Choroid plexus epithelial cell (primary cell): ENCODE data around the gene CYSRT1.

Experiments used
- DNase-seq: peaks from one replicate; pipeline ENCODE4 v3.0.0-alpha.2; 2010; ENCODE audit warnings: low read depth
- H3K4me3 ChIP-seq: 2 replicates; pipeline ENCODE4 v1.5.1; 2011; ENCODE audit warnings: low read depth, mild to moderate bottlenecking, control low read depth, low read length, moderate library complexity
- TF ChIP-seq, protein P1 (sequence below): conservative IDR thresholded peaks from 2 replicates; pipeline ENCODE4 v1.5.1; 2011; ENCODE audit warnings: low read depth, mild to moderate bottlenecking, control low read depth, inconsistent platforms, low read length, moderate library complexity

The CYSRT1 gene

DNA sequence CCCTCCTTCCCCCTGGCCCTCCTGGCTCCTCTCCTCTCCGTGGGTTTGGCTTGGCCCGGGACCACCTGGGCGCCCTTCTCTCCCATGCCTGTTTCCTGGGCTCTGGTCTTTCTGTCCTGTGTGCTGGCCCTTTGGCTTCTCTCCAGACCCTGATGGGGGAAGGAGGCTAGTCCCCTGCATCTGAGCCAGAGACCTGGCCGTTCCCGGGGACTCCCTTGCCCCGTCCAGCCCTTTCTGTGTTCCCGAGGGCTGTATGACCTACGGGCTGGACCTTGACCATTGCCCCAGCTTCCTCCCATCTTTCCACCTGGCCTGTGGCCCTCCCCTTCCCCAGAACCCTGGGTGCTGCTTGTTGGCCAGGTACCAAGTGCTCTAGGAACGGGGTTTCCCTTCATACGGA lies 38.5 kb downstream of the CYSRT1 start:
- no peak for DNase-seq
- TF ChIP-seq, protein P1, sequence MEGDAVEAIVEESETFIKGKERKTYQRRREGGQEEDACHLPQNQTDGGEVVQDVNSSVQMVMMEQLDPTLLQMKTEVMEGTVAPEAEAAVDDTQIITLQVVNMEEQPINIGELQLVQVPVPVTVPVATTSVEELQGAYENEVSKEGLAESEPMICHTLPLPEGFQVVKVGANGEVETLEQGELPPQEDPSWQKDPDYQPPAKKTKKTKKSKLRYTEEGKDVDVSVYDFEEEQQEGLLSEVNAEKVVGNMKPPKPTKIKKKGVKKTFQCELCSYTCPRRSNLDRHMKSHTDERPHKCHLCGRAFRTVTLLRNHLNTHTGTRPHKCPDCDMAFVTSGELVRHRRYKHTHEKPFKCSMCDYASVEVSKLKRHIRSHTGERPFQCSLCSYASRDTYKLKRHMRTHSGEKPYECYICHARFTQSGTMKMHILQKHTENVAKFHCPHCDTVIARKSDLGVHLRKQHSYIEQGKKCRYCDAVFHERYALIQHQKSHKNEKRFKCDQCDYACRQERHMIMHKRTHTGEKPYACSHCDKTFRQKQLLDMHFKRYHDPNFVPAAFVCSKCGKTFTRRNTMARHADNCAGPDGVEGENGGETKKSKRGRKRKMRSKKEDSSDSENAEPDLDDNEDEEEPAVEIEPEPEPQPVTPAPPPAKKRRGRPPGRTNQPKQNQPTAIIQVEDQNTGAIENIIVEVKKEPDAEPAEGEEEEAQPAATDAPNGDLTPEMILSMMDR, result no peak
- no peak overlapping the region for H3K4me3 ChIP-seq

DNA sequence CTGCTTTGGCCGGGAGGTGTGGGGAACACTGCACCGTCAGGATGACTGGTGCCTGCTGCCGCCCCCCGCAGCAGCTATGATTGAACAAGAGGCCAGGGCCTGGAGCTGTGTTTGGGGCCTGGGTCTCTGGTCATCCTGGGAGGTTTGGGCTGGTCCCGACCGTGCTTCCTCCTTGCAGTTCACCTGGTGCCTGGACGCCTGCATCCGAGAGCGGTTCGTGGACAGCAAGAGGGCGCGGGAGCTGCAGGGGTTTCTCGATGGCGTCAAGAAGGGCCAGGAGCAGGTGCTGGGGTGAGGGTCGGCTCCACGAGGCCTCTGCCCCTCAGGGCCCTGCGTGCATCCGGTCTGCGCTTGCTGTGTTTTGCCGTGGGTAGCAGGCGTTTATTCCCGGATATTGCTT lies 39.1 kb downstream of the CYSRT1 start:
- TF ChIP-seq, protein P1, result no peak
- DNase-seq, result no peak
- no peak overlapping the region for H3K4me3 ChIP-seq

DNA sequence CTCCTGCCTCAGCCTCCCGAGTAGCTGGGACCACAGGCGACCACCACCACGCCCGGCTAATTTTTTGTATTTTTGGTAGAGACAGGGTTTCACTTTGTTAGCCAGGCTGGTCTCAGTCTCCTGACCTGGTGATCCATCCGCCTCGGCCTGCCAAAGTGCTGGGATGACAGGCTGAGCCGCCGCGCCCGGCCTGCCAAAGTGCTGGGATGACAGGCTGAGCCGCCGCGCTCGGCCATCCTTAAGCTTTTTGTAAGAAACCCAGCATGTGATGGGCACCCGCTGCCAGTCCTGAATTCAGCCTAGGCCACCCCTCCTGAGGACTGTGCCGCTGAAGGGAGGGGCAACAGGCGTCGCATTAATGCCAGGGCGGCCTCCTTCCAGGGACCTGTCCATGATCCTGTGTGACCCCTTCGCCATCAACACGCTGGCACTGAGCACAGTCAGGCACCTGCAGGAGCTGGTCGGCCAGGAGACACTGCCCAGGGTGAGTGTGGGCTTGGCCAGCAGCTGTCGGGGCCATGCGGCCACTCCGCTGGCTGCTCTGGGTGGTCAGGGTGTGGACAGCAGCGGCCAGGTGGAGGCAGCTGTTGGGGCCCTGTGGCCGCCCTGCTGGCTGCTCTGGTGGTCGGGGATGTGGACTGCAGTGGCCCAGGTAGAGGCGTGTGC lies 40.7 kb downstream of the CYSRT1 start:
- H3K4me3 ChIP-seq, result no peak overlapping the region
- TF ChIP-seq, protein P1, result no peak
- no peak for DNase-seq

DNA sequence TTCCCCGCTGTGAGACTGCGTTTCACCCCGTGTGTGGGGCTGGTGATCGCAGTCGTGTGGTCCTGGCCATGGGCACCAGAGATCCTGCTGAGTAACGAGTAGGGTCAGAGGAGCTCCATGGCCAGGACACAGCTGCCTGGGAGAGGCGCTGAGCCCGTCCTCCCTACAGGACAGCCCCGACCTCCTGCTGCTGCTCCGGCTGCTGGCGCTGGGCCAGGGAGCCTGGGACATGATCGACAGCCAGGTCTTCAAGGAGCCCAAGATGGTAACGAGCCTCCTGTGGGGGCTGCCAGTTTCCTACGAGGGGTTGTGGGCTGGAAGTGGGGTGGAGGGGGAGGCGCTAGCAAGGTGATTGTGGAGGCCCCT lies 41.2 kb downstream of the CYSRT1 start:
- no peak overlapping the region for H3K4me3 ChIP-seq

DNA sequence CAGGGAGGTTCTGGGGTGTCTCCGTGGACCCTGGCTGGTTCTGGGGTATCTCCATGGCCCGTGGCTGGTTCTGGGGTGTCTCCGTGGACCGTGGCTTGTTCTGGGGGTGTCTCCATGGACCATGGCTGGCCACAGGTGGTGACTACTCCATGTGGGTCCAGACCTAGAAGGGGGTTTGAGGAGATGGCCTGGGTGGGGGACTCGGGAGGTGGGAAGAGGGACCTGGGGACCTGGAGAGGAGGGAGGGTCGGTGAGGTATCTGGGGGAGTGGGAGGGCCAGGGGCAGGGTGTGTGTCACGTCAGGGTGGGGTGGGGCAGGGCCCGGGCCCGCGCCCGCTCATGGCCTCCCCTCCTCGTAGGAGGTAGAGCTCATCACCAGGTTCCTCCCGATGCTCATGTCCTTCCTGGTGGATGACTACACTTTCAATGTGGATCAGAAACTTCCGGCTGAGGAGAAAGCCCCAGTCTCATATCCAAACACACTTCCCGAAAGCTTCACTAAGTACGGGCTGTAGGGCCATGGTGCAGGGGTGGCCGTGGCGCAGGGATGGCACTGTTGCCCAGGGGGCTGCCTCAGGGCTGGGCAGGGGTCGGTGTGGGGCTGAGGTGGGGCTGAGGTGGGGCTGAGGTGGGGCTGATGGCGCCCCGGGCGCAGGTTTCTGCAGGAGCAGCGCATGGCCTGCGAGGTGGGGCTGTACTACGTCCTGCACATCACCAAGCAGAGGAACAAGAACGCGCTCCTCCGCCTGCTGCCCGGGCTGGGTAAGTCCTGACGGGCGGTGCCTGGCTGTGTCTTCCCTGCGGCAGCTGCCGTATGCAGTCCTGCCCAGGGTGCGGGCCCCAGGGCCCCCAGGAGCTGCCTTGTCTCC lies 41.8 kb downstream of the CYSRT1 start:
- DNase-seq, result no peak
- TF ChIP-seq, protein P1, result no peak
- no peak overlapping the region for H3K4me3 ChIP-seq

More for the DNA sequence above, 41.2 kb downstream of the CYSRT1 start:
- no peak for DNase-seq
- TF ChIP-seq, protein P1, result no peak

DNA sequence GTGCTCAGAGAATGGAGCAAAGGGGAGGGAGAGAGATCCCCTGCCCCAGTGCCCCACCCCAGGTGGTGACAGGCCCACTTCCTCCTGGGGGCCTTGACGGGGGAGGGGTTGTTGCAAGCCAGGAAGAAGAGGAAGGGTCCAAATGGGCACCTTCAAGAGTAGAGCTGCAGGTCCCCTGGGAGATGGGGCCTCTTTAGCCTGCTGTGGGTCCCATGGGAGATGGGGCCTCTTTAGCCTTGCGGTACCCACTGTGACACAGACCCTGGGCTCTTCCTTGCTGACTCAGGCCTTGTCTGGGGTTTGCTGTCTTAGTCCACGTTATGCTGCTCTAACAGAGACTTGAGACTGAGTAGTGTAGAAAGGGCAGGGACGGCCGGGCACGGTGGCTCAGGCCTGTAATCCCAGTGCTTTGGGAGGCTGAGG lies 43.0 kb downstream of the CYSRT1 start:
- no peak for DNase-seq
- TF ChIP-seq, protein P1, result no peak
- H3K4me3 ChIP-seq, result no peak overlapping the region
